GM18909 (cell line): ENCODE measurements around the gene SLC35F1.
"Not testable (repeated sequence)": the region's sequence is repeated elsewhere in the genome, so short reads cannot be mapped to it uniquely, and the experiment has no call there.

ENCODE experiments used
- ATAC-seq: cut with Tn5 transposase; IDR thresholded peaks from one replicate; pipeline ENCODE4 v1.9.1; 2021; ENCODE audit warnings: mild to moderate bottlenecking; ENCODE audit not compliant: unreplicated experiment, poor library complexity

Gene SLC35F1

DNA sequence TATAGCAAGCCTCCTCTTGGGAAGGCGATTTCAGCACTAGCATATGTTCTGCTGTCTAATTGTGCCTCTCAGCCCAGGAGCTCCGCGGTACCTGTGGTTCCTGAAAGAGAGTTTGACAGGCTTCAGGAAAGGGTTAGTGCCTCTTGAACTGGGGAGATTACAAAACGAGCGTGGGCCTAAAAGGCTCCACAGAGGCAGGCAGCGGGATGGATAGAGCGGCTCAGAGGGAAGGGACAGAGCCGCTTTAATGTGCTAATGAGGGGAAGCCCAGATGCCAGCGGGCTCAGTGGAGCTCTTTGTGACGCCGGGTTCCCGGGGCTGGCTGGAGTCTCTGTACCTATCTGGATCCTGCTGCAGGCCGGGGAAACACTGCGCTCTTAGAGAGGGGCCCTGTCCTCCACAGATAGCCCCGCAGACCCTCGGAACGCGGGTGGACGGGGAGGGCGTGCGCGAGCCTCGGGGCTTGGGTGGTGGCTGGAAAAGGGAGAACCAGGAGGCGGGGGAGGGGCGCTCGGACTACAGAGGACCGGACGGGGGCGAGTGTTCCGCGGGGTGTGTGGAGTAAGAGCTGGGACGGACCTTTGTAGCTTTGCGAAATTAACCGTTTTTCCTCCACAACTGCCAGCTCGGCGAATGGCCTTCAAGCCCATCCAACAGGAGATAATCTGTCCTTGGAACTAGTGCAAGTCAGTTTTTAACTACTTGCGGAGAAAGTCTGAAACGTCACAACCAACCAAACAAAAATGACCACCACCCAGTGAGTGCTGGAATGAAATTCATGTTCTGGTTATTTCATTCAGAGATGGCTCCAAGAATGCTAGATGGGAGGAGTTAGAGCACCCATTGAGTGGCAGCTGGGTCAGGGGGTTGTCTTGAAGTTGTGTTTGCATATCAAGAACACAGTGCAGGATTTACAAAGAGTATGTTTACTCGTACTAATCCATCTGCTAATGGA lies 13.0 kb downstream of the SLC35F1 start:
- ATAC-seq, result no peak

DNA sequence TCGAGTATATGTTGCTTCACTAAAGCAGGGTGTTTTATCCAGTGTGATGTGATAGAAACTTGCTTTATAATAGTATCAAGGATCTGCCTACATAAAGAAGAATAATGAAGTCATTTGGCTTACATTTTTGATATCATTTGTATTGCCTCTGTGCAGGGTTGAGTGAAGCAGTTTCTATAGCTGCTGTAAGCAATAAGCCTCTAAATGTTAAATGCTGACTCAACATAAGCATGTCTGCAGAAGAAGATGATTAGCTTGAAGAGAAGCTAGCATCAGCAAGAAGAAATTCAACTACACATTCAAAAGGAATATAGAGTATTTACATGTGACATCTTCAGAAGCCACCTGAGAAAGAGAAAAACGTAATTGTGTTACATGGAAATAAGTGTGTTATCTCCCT lies 17.6 kb downstream of the SLC35F1 start:
- ATAC-seq, result no peak

GRCh38 chr6:117927866-117928265 lies 20.8 kb downstream of the SLC35F1 start:
- ATAC-seq, result no peak

- ATAC-seq, result no peak
Measured at GRCh38 chr6:117928833-117929232, 21.8 kb downstream of the SLC35F1 start.

DNA sequence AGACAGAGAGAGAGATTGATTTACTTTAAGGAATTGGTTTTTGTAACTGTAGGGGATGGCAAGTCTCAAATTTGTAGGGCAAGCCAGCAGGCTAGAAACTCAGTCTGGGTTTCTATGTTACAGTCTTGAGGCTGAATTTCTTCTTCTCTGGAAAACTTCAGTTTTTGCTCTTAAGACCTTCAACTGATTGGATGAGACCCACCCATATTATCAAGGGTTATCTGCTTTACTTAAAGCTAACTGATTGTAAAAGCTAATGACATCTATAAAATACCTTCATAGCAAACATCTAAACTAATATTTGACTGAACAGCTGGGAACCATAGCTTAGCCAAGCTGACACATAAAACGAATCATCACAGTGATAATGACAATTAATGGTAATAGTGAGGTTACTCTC lies 22.4 kb downstream of the SLC35F1 start:
- no peak for ATAC-seq

- ATAC-seq, result no peak
Measured at GRCh38 chr6:117930645-117931044, 23.6 kb downstream of the SLC35F1 start.

DNA sequence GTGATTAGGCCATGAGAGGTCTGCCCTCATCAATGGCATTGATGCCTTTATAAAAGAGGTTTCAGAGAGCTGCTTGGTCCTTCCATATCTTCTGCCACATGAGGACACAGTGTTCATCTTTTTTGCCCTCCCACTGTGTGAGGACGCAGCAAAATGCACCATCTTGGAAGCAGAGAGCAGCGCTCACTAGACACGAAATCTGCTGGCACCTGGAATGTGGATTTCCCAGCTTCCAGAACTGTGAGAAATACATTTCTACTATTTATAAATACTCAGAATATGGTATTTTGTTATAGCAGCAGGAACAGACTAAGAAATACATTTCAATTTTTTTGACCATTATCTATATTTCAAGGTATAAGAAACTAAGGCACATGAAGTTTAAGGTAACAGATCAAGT lies 24.9 kb downstream of the SLC35F1 start:
- ATAC-seq, result no peak

GRCh38 chr6:117932676-117933075 lies 25.6 kb downstream of the SLC35F1 start:
- ATAC-seq, result no peak

- ATAC-seq, result no peak
Measured at GRCh38 chr6:117933471-117933870, 26.4 kb downstream of the SLC35F1 start.

GRCh38 chr6:117938311-117938995 lies 31.4 kb downstream of the SLC35F1 start:
- ATAC-seq, result no peak

- ATAC-seq, result no peak
Measured at GRCh38 chr6:117947234-117947633, 40.2 kb downstream of the SLC35F1 start.

DNA sequence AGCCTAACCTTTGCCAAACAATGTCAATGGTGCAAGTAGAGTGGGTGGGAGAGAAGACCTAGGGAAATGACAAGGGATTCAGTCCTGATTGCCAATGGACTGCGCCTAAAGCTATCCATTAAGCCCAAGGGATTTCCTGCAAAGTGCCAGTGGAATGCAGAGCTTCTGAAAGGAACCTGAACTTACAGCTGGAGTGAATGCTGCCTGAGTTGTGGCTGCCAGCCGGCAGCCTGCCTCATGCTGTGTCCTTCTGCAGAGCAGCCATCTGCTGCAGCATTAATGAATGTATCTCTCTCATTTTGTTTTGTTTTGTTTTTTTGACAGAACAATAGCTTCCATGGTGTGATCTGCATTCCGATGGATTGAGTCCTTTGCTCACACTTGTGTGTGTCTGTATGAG lies 44.7 kb downstream of the SLC35F1 start:
- ATAC-seq, result no peak

DNA sequence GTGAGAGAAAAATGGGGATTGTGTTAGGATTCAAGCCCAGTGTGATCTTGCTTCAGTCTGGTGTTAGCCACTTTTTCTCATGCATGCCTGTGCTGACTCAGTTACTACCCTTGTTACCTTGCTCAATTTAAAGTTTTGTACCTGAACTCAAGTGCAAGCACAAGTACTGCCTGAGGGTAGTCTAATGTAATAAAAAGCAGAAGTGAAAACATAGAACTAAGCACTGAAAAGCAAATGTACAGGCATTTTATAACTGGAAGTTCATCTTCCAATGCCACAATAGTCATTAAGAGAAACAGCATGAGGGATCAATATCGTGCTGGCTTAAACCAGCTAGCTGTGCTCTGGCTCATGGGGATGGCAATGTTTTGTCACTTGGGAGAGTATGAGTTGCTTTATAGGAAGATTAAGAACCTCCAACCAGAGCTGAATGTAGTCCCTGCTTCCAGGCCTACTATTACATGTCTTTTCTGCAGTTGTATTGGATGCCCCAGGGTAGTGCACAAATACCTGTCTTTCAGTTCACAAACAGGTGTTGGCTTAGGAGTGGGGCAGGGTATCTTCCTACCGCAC lies 48.7 kb downstream of the SLC35F1 start:
- peak; percentile 77 for ATAC-seq

GRCh38 chr6:117956386-117956785 lies 49.3 kb downstream of the SLC35F1 start:
- no peak for ATAC-seq

DNA sequence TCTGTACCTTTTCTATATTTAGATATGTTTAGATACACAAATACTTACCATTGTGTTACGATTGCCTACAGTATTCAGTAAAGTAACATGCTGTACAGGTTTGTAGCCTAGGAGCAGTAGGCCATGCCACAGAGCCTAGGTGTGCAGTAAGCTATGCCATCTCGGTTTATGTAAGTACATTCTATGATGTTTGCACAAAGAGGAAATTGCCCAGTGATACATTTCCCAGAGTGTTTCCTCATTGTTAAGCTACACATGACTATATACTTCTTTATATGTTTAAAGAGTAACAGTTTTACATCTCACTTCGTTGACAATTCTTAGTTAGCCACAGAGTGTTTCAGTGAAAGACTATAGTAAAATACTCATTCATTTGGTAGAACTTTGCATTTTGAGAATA lies 51.5 kb downstream of the SLC35F1 start:
- ATAC-seq, result no peak

- ATAC-seq, result no peak
Measured at GRCh38 chr6:117960877-117961276, 53.8 kb downstream of the SLC35F1 start.

GRCh38 chr6:117961301-117961700 lies 54.2 kb downstream of the SLC35F1 start:
- no peak for ATAC-seq

DNA sequence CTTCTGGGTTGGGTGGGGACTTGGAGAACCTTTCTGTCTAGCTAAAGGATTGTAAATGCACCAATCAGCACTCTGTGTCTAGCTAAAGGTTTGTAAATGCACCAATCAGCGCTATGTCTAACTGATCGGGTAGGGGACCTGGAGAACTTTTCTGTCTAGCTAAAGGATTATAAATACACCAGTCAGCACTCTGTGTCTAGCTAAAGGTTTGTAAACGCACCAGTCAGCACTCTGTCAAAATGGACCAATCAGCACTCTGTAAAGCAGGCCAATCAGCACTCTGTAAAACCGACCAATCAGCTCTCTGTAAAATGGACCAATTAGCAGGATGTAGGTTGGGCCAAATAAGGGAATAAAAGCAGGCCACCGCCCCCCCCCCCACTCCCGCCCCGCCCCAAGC lies 58.7 kb downstream of the SLC35F1 start:
- not testable (repeated sequence) for ATAC-seq

GRCh38 chr6:117971637-117972036 lies 64.6 kb downstream of the SLC35F1 start:
- ATAC-seq, result no peak

DNA sequence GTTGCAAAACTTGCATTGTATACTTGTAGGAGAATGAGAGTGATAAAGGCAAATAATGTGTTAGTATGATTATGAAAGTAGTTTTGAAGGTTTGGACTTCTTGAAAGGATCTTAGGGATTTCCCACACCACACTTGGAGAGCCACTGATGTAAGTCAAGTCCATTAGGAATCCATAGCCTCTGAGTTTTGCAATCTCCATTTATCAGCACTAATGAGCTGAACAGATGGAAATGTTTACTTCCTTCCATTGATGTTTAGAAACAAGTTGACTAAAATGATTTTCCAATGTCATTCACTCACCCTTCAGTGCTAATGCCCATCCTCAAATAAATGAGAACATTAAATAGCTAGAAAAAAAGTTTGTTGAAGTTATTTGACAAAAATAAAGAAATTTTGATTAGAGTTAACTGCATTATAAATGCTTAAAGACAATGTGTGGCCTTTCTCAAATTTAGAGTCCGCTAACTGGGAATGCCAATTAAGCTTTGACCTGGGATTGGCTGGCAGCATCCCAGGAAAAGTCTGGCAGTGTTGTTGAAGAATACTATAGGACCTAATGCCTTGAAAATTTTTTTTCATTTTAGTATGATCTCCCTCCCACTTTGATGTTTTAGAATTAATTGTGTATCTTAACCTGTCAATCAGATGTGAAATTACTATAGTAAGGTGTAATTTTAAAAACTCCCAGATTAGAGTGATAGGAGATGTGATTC lies 68.0 kb downstream of the SLC35F1 start:
- no peak for ATAC-seq
